Measurements from ENCODE around the gene GAS6. TPM values are rescaled to one million over a fixed set of nuclear protein-coding genes. Genes with fewer than 3 reads are reported as not detected.

GAS6 gene
- total RNA-seq, 1 donor from 2014 or later = 302 TPM

DNA sequence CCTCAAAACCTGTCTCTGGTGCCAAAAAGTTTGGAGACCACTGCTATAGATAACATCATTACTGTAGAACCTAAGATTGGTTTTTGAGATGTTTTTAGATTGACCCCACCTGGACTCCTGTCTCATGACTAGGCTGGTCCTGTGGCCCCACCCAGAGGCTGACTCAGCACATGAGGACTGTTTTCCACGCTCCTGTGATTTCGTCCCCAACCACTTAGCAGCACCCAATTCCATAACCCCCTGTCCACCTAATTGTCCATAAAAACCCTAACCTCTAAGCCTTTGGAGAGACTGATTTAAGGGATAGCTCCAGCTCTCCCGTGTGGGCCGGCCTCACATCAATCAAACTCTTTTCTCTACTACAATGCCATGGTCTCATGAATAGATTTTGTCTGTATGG is 25.6 kb upstream of the GAS6 start:
- ATAC-seq (no peak), DNase-seq (ENCODE audit: low spot score) (no peak)
- intact Hi-C loops (cut with DNase I) = no loop called here

DNA sequence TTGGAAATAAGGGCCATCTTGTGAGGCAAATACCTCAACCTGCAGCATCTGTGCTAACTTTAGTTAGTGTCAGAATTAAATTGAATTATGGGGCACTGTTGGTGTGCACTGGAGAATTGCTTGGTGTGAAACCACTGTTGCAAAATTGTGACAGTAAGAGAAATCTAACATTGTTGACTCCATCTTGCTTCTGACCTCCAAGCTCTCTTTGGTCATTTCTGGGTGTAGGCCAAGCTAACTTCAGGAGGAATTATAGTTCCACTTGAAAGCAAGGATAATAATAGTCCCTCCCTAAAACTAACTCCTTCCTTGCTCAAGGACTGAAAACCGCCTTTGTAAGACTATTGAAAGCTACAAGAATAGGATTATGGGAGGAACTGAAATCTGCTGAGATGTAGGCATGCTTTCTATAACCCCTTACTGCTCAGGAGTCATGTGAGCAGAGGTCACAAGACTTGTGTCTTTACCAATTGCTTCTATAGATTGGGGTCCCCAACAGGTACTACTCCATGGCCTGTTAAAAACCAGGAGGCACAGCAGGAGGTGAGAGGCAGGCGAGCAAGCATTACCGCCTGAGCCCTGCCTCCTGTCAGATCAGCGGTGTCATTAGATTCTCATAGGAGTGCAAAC is 24.9 kb upstream of the GAS6 start:
- intact Hi-C loops (cut with DNase I) = no loop called here
- DNase-seq (ENCODE audit: low spot score) (no peak), ATAC-seq (peak; percentile 18)

DNA sequence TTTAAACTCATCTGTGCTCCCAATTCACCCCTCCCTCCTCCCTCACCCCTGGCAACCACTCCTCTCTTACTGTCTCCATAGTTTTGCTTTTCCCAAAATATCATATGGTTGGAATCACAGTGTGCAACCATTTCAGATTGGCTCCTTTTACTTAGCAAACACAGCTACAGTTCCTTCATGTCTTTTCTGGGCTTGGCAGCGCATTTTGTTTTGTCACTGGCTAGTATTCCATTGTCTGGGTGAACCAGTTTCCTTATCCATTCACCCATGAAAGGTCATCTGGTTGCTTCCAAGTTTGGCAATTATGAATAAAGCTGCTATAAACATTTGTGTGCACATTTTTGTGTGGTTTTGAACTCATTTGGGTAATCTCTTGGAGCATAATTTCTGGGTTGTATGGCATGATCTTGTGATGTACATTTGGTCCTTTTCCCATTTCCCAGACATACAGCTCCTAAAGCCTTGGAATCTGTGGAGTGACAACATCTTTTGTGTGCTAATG is 23.9 kb upstream of the GAS6 start:
- peak; percentile 76 for ATAC-seq
- intact Hi-C loops (cut with DNase I) = no loop called here
- DNase-seq (ENCODE audit: low spot score) = no peak

DNA sequence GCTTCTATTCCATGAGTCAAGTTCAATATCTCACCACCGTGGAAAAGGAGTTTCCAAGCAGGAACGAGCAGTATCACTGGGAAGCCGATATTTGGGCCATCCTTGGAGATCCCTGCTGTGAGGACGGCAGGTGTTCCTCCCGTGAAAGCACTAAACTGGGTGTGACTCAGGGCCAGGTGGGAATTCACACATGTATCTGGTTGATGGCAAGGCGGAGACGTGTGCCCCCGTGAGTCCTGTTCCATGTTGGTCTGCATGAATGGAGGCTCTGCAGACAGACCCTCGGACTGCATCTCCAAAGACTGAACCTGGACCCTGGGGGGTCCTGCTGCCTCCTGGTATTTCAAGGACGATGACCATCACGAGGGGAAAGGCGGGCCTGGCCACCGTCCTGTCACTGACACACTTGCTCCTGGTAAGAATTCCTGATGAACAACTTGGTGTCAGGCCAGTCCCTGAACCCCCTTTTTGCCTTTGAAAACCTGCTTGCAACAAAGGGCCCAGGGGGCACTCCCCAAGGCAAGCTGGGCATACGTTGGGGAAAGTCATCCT is 22.8 kb upstream of the GAS6 start:
- ATAC-seq (no peak), DNase-seq (ENCODE audit: low spot score) (no peak)
- intact Hi-C loops (cut with DNase I) = no loop called here

DNA sequence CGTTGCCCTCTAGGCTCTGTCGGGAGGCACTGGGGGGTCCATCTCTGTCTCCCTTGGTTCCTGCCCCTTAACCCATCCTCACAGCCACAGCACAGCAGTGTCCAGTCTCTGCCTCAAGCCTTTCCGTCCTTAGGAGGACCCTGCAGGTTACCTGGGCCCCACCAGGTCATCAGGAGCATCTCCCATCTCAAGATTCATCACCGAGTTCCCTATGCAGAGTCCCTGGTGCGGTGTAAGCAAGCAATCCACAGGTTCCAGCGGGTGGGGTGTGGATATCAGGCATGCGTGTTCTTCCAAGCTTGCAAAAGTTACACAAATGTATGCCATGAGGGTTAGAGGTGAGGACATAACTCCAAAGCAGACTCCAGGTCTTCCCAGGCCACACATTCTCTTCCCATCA is 20.9 kb upstream of the GAS6 start:
- DNase-seq (ENCODE audit: low spot score) (no peak), ATAC-seq (no peak)
- intact Hi-C loops (cut with DNase I) = no loop called here

DNA sequence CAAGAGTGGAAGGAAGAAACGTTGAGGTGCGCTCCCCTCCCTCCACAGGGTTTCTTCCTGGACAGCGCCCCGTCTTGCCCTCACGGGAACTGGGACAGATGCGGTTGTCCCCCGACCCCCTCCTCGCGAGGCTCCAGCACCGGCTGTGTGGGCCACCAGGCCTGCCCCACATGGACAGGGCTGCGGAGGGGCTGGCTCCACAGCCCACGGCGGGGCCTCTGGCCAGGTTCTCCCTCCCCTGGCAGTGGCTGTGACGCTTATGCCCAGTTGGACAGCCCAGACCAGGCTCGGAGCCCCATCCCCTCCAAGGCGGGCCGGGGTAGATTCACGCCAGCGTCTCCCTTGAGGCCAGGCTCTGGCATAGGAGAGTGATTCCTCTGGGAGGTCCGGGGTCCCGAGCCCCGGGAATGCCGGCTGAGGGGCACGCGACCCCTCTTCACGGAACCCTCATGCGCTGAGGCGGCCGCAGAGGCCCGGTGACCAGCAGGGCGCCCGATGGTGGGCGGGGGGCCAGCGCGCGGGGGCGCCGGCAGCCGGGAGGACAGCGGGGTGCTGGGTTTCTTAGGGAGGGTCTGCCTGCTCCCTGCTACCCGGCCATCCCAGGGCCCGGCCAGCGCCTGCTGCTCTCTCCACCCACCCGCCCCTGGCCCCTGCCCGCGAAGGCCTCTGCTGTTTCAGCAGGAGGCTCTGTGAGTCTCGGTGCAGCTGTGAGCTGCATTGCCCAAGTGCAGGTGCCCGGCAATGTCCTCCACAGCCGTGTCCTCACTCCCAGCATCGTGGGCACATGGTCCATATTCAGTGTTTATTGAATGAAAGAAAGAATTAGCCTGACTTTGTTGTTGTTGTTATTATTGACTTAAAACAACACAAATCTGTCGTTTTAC is 20.3 kb upstream of the GAS6 start:
- intact Hi-C loops (cut with DNase I) = no loop called here
- DNase-seq (ENCODE audit: low spot score) (no peak), ATAC-seq (no peak)

DNA sequence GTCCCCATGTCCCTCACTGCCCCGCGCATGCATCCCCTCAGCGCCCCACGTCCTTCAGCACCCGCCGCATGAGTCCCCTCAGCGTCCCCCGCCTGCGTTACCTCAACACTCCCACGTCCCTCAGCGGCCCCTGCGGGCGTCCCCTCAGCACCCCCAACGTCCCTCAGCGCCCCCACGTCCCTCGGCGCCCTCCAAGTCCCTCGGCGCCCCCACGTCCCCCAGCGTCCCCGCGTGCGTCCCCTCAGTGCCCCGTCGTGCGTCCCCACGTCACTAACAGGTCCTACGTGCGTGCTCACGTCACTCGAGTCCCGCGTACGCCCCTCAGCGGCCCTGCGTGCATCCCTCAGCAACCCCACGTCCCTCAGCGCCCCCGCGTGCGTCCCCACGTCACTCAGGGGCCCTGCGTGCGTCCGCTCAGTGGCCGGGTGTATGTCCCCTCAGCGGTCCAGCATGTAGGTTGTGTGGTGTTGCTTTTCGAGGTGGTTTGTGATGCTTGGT is 19.5 kb upstream of the GAS6 start:
- ATAC-seq = no peak
- intact Hi-C loops (cut with DNase I) = no loop called here
- DNase-seq (ENCODE audit: low spot score) = no peak

DNA sequence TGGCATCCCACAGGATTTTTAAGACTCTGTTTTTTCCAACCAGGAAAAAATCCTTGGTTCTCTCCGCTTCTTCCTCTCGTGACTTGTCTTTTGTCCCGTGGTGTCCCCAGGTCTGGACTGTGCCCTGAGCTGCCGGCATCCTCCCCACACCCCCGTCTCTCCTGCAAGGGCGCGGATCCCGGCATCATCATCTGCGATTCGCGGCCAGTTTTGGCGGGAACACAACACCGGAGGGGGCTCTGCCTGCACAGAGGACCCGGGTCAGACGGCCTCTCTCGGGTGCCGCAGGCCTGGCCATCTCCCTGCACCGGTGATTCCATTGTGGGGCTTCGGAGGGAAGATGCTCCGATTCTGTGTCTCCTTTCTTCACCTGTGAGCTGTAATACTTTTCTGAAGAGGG is 18.8 kb upstream of the GAS6 start:
- DNase-seq (ENCODE audit: low spot score) (no peak), ATAC-seq (peak; percentile 8)
- intact Hi-C loops (cut with DNase I) = no loop called here

DNA sequence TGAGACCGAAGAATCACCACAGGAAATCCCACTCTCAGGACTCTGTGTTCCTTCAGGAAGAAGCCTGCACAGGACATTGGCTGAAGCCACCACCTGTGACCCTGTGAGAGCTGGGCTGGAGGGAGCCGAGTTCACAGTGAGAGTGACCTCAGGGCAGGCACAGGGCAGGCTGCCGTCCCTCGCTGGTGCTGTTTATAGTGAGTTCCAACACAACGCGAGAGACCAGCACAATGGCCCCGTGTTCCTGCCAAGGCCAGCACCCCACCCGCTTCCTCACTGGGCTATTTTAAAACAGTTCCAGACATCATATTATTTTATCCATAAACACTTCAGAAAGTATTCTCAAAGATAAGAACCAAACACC is 18.4 kb upstream of the GAS6 start:
- DNase-seq (ENCODE audit: low spot score) (no peak), ATAC-seq (peak; percentile 90)

DNA sequence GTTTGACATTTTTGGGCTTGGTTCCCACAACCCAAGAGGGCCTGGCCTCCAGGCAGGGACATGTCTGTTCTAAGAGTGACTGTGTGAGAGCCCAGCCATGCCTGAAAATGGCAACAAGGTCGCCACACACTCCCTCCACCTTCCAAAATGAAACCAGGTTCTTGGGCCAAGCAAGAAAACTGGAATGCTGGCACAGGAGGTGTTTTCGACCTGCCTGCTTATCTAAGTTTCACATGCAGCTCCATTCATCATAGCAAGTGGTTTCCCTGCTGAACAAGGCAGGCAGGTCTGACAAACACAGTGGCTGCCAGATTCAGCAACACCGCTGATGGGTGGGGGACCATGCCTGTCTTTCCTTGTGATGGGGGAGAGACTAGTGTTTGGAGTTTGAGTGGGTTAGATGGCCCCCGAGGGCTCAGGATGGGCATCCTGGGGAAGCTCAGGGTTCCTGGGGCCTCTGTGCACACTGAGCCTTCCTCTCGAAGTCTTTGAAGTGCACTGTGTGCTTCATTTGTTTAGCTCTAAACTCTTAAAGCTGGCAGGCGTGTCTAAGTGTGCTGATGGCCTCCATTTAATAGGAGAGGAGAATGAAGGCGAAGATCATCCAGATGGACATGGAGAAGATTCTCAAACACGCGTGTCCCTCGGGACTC is 17.9 kb upstream of the GAS6 start:
- ATAC-seq (peak; percentile 40), DNase-seq (ENCODE audit: low spot score) (no peak)
- intact Hi-C loops (cut with DNase I) = no loop called here

More for the DNA sequence above, 18.4 kb upstream of the GAS6 start:
- intact Hi-C loops (cut with DNase I) = no loop called here

DNA sequence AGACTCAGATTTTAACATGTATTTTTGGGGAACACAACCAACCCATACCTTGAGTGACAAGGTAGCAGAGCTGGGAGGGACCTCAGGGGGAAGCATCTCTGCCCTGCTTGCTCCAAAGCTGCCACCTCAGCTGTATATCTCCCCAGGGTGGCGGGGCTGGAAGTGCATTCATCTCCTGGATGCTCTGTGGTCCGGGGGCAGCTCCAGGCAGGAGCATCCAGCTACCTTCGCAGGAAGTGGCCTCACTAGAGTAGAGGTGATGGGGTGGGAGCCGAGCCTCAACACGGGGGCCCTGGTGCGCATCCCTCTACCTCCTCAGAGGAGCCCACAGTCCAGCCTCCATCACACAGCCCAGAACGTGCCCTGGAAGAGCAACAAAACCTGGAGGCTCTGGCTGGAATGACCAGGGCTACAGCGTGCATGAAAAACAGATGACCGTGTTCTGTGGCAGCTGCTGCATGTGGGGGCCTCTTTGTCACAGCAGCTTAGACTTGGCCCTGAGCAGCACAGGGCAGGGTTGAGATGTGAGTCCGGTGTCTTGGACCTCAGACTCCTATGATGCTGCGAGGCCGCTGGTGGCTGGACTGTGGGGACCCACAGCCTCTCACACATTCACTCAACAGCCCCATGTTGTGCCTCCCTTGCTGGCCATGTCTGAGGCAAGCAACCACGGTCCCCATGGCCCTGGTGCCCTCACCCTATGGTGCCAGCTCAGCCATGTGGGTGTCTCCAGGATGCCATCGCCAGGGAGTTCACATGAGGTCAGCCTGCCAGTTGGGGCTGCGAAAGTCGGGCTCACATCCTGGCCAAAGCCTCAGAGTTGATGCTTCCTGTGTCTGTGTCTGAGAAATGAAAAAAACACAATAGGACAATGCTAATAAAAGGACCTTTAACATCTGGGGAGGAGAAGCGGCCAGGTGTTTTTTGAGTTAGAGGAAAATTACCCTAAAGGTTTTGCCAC is 17.1 kb upstream of the GAS6 start:
- DNase-seq (ENCODE audit: low spot score) (no peak), ATAC-seq (no peak)
- intact Hi-C loops (cut with DNase I) = no loop called here

DNA sequence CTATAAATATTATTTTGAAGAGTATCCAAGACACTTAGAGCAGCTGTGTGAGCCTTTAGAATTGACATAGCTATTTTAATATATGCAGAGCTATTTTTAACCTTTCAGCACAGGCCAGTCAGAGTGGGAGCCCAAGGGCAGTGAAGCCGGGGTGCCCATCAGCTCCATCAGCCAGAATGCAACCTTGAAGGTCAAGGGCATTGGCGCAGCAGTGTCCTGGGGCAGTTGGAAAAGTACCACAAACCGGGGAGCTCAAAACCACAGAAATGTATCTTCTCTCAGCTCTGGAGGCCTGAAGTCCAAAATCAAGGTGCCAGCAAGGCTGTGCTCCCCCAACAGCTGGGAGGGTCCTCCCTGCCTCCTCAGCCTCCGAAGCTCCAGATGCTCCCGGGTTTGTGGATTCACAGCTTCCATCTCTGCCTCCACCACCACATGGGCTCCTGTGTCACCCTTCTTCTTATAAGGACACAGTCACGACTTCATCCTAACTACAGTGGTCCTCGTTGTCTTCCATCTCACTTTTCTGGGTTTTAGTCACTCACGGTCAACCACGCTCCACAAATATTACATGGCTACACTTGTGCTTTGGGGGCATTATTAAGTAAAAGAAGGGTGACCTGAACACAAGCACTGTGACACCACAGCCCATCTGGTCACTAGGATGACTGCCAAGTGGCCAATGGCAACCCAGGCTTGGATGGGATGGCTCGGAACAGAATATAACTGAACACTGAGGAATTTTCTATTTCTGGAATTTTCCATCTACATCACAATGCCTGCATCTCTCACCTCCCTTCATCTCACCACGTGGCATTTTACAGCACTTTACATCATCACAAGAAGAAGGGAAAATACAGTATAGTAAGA is 15.9 kb upstream of the GAS6 start:
- DNase-seq (ENCODE audit: low spot score) = no peak
- intact Hi-C loops (cut with DNase I) = no loop called here
- no peak for ATAC-seq

DNA sequence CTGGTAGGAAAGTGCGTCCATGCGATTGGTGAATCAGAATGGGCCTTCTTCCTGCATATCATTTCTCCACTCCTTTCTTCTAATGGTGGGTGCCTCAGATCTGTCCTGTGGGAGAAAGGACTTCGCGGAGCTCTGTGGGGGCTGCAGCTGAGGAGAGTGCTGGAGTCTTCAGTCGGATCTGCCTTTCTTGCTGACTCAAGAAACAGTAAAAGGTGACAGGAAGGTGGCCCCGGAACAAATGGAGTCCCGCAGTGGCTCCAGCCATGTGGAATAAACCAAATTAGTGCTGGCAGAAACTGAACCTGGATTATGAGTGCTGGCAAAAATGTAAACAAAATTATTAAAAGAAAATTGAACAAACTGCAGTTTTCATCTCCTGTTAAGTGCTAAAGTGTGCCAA is 15.1 kb upstream of the GAS6 start:
- ATAC-seq = no peak
- intact Hi-C loops (cut with DNase I) = no loop called here
- DNase-seq (ENCODE audit: low spot score) = no peak

DNA sequence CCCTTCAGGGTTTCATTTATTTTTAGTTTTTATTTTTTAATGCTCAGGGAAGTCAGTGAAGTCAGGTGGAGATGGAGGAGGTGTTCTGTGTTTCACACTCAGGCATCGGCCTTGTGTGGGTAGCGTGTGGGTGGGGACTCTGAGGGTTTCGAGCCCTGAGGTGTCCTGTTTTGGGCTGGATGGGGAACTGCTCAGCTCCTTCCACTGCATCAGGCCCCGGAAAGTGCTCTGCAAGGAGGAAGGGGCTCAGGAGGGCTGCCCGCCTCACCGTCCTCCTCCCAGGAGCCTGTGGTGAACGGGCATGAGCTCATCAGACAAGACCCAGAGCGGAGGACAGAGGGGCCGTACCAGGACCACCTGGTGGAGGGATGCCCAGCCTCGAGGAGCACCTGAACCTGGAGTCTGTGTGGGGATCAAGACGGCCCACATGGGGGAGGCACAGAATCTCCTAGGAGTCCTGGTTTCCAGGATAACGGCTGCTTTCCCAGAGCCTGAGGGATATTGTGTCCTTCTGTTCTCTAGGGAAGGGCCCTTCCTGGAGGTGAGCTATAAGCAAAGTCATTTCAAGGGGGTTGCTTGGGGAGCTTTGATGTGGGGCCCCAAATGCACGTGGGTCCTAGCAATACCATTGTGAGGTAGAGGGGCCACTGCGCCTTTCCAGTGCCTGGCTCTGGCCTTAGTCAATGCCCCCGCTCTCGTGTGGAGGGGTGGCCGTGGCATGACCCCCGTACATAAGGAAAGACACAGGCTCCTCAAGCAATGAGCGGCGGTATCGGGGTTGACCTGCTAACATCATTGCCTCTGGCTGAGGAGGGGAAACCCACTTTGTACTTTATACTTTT is 13.5 kb upstream of the GAS6 start:
- intact Hi-C loops (cut with DNase I) = no loop called here
- DNase-seq (ENCODE audit: low spot score) (no peak), ATAC-seq (no peak)

DNA sequence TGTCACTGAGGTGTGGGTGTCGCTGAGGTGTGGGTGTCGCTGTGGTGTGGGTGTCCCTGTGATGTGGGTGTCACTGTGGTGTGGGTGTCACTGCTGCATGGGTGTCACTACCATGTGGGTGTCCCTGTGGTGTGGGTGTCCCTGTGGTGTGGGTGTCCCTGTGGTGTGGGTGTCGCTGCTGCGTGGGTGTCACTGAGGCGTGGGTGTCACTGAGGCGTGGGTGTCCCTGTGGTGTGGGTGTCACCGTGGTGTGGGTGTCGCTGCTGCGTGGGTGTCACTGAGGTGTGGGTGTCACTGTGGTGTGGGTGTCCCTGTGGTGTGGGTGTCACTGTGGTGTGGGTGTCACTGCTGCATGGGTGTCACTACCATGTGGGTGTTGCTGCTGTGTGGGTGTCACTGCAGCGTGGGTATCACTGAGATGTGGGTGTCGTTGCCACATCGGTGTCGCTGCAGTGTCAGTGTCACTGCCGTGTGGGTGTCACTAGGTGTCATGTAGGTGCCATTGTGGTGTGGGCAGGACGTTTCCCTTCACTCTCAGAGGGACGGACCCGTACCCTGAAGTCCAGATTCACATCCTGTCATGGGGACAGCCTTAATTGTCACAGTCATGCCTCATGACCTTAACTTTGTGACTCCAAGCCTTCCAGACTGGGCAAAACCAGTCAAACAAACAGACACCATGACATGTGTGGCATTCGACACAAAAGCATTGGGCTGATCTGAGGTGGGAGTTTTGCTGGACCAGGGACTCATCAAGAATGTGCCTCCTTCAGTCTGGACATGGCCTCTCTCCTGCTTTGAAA is 12.7 kb upstream of the GAS6 start:
- DNase-seq (ENCODE audit: low spot score) (no peak), ATAC-seq (no peak)
- intact Hi-C loops (cut with DNase I) = no loop called here

DNA sequence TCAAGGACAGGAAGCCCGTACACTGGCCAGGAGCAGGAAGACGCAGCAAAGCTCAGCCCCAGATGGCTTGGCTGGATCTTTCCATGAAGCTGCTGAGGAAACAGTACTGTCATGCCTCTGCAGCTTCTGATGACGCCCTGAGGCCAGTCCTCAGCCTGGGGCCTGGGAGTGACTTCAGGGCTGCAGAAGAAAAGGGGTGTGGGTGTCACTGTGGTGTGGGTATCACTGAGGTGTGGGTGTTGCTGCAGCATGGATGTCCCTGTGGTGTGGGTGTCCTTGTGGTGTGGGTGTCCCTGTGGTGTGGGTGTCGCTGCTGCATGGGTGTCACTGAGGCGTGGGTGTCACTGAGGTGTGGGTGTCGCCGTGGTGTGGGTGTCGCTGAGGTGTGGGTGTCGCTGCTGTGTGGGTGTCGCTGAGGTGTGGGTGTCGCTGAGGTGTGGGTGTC is 12.0 kb upstream of the GAS6 start:
- intact Hi-C loops (cut with DNase I) = no loop called here

More for the DNA sequence above, 12.0 kb upstream of the GAS6 start:
- DNase-seq (ENCODE audit: low spot score) (no peak), ATAC-seq (no peak)
